WTC11 (cell line): ENCODE measurements around the gene ACTA2.

ENCODE experiments used
- CREB1 ChIP-seq: sonication (generic); formaldehyde crosslinking; IDR thresholded peaks from 2 replicates; pipeline ENCODE4 v1.8.0; 2023; ENCODE audit warnings: mild to moderate bottlenecking, missing genetic modification reagents
- CREM ChIP-seq: sonication (generic); formaldehyde crosslinking; IDR thresholded peaks from 2 replicates; pipeline ENCODE4 v1.8.1; 2022; ENCODE audit warnings: mild to moderate bottlenecking, missing genetic modification reagents, moderate library complexity
- ELF4 ChIP-seq: sonication (generic); formaldehyde crosslinking; IDR thresholded peaks from 2 replicates; pipeline ENCODE4 v1.8.1; 2022; ENCODE audit warnings: low read depth, mild to moderate bottlenecking, moderate library complexity, missing genetic modification reagents
- ETV6 ChIP-seq: sonication (generic); formaldehyde crosslinking; IDR thresholded peaks from 2 replicates; pipeline ENCODE4 v1.8.1; 2022; ENCODE audit warnings: mild to moderate bottlenecking, missing genetic modification reagents
- FOXJ3 ChIP-seq: sonication (generic); formaldehyde crosslinking; IDR thresholded peaks from 2 replicates; pipeline ENCODE4 v1.9.0; 2021; ENCODE audit warnings: missing genetic modification reagents, mild to moderate bottlenecking, borderline replicate concordance
- PRRX2 ChIP-seq: fragments of 250-450 bp; sonication (Bioruptor Pico); IDR thresholded peaks from 2 replicates; pipeline ENCODE4 v1.8.0; 2021; ENCODE audit warnings: mild to moderate bottlenecking
- RELA ChIP-seq: sonication (generic); formaldehyde crosslinking; IDR thresholded peaks from 2 replicates; pipeline ENCODE4 v1.8.1; 2022; ENCODE audit warnings: missing genetic modification reagents, mild to moderate bottlenecking, borderline replicate concordance
- TCF7 ChIP-seq: sonication (generic); formaldehyde crosslinking; IDR thresholded peaks from 2 replicates; pipeline ENCODE4 v1.8.0; 2022; ENCODE audit warnings: mild to moderate bottlenecking, low read depth, missing genetic modification reagents, moderate library complexity
- TEAD1 ChIP-seq: sonication (generic); formaldehyde crosslinking; IDR thresholded peaks from 2 replicates; pipeline ENCODE4 v1.8.0; 2022; ENCODE audit warnings: mild to moderate bottlenecking, missing genetic modification reagents
- TP53 ChIP-seq: sonication (generic); formaldehyde crosslinking; IDR thresholded peaks from 2 replicates; pipeline ENCODE4 v1.8.1; 2023; ENCODE audit warnings: mild to moderate bottlenecking, missing genetic modification reagents
- USF2 ChIP-seq: sonication (generic); formaldehyde crosslinking; IDR thresholded peaks from 2 replicates; pipeline ENCODE4 v1.8.1; 2023; ENCODE audit warnings: mild to moderate bottlenecking, missing genetic modification reagents, moderate library complexity
- ZBTB43 ChIP-seq: sonication (generic); formaldehyde crosslinking; IDR thresholded peaks from 2 replicates; pipeline ENCODE4 v1.8.1; 2023; ENCODE audit warnings: mild to moderate bottlenecking, missing genetic modification reagents
- TF ChIP-seq, protein P1 (sequence below): fragments of 200-600 bp; IDR thresholded peaks from 2 replicates; pipeline ENCODE4 v1.8.0; 2022; ENCODE audit warnings: antibody characterized with exemption
- TF ChIP-seq, protein P2 (sequence below): sonication (generic); formaldehyde crosslinking; IDR thresholded peaks from 2 replicates; pipeline ENCODE4 v1.8.1; 2022; ENCODE audit warnings: missing genetic modification reagents, borderline replicate concordance

GRCh38 chr10:88916986-88917385 lies 35.6 kb downstream of the ACTA2 start:
- TF ChIP-seq, protein P1, sequence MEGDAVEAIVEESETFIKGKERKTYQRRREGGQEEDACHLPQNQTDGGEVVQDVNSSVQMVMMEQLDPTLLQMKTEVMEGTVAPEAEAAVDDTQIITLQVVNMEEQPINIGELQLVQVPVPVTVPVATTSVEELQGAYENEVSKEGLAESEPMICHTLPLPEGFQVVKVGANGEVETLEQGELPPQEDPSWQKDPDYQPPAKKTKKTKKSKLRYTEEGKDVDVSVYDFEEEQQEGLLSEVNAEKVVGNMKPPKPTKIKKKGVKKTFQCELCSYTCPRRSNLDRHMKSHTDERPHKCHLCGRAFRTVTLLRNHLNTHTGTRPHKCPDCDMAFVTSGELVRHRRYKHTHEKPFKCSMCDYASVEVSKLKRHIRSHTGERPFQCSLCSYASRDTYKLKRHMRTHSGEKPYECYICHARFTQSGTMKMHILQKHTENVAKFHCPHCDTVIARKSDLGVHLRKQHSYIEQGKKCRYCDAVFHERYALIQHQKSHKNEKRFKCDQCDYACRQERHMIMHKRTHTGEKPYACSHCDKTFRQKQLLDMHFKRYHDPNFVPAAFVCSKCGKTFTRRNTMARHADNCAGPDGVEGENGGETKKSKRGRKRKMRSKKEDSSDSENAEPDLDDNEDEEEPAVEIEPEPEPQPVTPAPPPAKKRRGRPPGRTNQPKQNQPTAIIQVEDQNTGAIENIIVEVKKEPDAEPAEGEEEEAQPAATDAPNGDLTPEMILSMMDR = no peak
- TF ChIP-seq CREM (CRISPR knock-in tag) (no peak), USF2 (CRISPR knock-in tag) (no peak), TP53 (CRISPR knock-in tag) (no peak), FOXJ3 (CRISPR knock-in tag) (no peak), ELF4 (CRISPR knock-in tag) (no peak), TCF7 (CRISPR knock-in tag) (no peak), RELA (CRISPR knock-in tag) (no peak), TEAD1 (no peak), ZBTB43 (no peak), ETV6 (no peak), PRRX2 (CRISPR knock-in tag) (no peak), CREB1 (CRISPR knock-in tag) (no peak)
- TF ChIP-seq, protein P2, sequence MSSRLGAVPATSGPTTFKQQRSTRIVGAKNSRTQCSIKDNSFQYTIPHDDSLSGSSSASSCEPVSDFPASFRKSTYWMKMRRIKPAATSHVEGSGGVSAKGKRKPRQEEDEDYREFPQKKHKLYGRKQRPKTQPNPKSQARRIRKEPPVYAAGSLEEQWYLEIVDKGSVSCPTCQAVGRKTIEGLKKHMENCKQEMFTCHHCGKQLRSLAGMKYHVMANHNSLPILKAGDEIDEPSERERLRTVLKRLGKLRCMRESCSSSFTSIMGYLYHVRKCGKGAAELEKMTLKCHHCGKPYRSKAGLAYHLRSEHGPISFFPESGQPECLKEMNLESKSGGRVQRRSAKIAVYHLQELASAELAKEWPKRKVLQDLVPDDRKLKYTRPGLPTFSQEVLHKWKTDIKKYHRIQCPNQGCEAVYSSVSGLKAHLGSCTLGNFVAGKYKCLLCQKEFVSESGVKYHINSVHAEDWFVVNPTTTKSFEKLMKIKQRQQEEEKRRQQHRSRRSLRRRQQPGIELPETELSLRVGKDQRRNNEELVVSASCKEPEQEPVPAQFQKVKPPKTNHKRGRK (CRISPR knock-in tag) = no peak
